ENCODE results near the gene HLF.

HLF gene

DNA sequence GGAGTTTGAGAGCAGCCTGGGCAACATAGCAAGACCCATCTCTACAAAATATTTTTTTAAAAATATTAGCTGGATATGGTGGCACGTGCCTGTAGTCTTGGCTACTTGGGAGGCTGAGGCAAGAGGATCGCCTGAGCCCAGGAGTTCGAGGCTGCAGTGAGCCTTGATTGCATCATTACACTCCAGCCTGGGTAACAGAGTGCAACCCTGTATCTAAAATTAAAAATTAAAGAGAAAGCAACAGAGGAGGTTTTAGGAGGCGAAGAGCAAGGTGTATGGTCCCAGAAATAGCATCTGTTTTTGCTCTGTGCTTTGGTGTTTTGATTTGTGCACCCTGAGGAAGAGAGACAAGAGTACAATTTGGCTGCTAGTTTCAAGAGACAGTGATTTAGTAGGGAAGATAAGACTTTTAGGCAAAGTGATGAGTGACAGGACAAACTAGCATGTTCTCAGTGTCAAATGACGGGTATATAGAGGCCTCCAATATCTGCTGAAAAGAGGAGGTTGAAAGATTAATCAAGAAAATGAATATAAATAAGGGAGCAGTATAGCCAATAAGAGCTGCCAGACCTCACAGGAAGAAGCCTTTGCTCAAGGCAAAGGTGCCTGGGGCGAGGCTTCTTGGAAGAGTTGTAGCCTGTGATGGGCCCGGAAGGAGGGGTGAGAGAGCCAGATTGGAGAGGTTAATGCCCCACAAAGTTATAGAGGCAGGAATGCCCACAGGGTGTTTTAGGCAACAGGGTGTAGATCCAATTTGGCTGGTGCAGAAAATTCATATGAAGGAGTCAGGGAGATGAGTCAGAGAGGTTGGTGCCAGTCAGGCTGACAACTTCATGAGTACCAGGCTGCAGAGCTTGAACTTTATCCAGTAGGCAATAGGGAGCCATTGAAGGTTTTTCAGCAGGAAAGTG lies 11.4 kb downstream of the HLF start:
- TF ChIP-seq, protein P1, sequence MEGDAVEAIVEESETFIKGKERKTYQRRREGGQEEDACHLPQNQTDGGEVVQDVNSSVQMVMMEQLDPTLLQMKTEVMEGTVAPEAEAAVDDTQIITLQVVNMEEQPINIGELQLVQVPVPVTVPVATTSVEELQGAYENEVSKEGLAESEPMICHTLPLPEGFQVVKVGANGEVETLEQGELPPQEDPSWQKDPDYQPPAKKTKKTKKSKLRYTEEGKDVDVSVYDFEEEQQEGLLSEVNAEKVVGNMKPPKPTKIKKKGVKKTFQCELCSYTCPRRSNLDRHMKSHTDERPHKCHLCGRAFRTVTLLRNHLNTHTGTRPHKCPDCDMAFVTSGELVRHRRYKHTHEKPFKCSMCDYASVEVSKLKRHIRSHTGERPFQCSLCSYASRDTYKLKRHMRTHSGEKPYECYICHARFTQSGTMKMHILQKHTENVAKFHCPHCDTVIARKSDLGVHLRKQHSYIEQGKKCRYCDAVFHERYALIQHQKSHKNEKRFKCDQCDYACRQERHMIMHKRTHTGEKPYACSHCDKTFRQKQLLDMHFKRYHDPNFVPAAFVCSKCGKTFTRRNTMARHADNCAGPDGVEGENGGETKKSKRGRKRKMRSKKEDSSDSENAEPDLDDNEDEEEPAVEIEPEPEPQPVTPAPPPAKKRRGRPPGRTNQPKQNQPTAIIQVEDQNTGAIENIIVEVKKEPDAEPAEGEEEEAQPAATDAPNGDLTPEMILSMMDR (IDR thresholded peaks at IDR 0.05; ENCODE audit: insufficient read depth, missing control alignments) = no peak
- DNase-seq (ENCODE audit: insufficient read length, low spot score) (no peak), FAIRE-seq (no peak)

DNA sequence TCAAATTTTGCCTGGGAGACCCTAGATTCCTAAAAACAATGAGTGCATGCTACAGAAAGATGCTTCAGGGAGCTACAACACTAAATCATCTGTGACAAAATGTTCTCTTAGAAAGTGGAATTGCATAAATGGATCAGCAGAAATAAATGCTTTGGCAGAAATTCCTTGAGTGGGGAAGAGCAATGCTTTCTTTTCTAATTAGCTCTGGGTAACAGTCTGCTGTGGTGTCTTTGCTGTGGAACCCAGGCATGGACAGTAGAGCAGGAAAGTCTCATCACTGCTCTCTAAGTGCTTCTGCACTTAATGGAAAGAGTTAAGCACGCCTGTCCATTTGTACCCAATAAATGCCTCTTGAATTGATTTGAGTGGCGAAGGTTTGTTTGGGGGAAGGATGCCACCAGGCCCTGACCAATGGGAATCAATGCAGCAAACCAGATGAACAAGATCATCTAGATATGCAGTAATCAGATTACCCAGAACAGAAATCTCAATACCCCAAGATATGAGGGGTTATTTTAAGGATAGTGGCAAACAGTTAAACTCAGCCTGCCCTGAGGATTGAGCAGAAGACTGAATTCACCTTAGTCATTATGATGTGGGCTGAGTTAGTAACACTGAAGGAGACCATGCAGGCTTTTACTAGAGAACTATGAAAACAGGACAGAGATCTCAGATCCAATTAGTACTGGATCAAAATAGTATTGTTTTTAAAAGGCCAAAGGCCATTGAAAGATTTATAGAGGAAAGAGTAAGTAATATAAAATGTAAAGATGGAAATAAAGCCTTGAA lies 13.6 kb downstream of the HLF start:
- FAIRE-seq (no peak), DNase-seq (ENCODE audit: insufficient read length, low spot score) (no peak)
- TF ChIP-seq, protein P1 (IDR thresholded peaks at IDR 0.05; ENCODE audit: insufficient read depth, missing control alignments) = no peak

DNA sequence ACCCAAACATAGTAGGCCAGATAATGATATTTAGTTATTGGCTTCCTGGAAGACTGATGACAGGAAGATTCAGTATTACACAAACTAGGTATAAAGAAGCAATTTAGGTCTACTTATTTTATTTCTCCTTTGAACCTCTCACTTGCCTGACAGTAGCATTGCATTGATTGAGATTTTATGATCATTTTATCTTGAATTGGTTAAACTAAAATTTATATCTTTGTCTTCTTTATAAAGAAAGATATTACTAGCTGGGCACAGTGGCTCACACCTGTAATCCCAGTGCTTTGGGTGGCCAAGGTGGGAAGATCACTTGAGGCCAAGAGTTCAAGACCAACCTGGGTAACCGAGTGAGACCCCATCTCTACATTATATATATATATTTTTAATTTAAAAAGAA lies 14.4 kb downstream of the HLF start:
- FAIRE-seq (no peak), DNase-seq (ENCODE audit: insufficient read length, low spot score) (no peak)
- TF ChIP-seq, protein P1 (IDR thresholded peaks at IDR 0.05; ENCODE audit: insufficient read depth, missing control alignments) = no peak

DNA sequence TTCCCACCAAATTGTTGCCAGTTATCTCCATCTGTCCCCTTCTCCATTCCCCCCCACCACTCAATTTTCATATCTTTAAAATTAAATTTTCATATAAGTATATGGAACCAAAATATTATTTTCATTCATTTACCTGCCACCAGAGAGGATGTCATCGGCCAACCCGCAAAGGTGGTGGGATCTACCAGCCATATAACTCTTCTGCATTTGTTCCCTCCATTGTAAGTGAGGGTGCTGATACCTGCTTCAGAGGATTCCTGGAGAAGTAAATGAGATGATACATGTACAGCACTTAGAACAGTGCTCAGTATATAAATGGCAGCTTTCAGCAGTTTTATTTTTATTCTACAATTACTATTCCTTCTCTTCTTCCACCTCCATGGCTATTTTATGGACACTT lies 15.0 kb downstream of the HLF start:
- DNase-seq (ENCODE audit: insufficient read length, low spot score) (no peak), FAIRE-seq (no peak)
- TF ChIP-seq, protein P1 (IDR thresholded peaks at IDR 0.05; ENCODE audit: insufficient read depth, missing control alignments) = no peak

DNA sequence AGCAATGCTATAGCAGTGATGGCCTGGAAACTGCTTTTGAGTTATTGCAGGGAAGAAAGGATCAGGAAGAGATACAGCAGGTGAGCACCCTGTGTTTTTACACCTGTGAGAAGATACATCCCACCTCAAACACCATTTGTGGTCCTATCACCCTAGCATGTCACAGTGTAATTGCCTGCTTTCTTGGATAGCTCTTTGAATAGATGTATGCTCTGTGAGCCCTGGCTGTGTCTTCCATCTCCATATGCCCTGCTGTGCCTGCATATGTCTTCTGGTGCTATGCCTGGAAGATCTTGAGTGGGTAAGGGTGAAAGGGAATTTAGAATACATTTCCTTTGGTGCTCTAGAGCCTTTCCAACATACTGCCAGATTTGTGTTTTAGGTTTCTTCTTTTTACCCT lies 15.5 kb downstream of the HLF start:
- TF ChIP-seq, protein P1 (IDR thresholded peaks at IDR 0.05; ENCODE audit: insufficient read depth, missing control alignments) = no peak
- FAIRE-seq = no peak
- DNase-seq (ENCODE audit: insufficient read length, low spot score) = no peak

DNA sequence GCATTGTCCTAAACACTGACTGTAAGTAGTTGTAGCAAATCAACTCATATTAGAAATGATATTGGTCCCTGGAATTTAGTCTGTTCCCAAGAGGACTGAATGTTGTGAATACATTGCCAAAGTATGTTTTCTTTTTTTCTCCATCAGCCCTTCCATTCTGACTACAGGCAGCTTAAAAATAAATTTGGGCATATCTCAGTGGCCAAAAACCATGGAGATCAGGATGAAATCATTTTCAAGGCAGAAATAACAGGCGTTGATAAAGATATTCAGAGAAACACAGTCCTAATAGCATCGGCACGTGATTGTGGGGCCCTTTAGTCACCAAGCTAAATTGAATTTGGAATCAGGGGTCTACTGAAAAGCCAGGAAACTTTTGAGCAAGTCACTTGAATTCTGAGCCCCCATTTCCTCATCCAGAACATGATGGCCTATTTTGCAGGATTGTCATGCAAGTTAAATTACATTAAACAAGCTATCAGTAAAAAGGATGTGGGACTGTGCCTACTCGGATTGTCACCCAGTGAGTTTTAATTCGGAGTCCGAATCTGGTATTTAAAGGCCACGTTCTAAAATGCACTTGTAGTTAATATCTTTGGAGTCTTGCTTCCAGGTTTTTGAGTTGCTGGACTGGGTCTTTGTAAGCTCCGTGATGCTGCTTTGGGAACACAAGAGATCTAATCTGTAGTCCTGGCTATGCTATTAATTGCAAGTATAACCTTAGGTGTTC lies 17.1 kb downstream of the HLF start:
- TF ChIP-seq, protein P1 (IDR thresholded peaks at IDR 0.05; ENCODE audit: insufficient read depth, missing control alignments) = no peak
- no peak for DNase-seq (ENCODE audit: insufficient read length, low spot score)
- no peak for FAIRE-seq
